ENCODE measurements around the gene DNAJC5G.

DNA sequence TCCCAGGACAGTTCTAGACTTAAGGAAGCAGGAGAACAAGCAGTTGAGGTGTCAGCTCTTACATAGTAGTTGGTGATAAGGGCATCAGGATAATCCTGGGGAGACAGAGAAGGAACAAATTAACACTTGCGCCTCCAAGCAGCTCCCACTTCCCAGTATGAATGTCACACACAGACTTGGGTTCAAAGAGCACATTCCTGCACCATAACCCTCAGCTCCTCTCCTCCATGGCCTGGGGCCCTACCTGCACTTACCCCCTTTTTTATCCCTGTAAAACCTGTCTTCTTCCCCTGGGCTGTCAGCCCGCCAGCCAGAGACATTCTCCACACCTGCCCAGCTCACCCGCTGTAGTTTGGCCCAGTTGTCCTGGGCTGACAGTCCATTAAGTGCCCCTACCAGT is 36.9 kb downstream of the DNAJC5G start:
- no peak for TF ChIP-seq CTCF (IDR thresholded peaks at IDR 0.05)
- TF ChIP-seq POLR2A (IDR thresholded peaks at IDR 0.05): no peak
- TF ChIP-seq POLR2AphosphoS5 (IDR thresholded peaks at IDR 0.05; ENCODE audit: insufficient read depth in 1 of 2, low read depth in 1 of 2): no peak

Measured in vagina (tissue), 2 donors.